Measurements from ENCODE around the gene SUZ12.
"Not testable (repeated sequence)": the region's sequence is repeated elsewhere in the genome, so short reads cannot be mapped to it uniquely, and the experiment has no call there.

SUZ12 gene

DNA sequence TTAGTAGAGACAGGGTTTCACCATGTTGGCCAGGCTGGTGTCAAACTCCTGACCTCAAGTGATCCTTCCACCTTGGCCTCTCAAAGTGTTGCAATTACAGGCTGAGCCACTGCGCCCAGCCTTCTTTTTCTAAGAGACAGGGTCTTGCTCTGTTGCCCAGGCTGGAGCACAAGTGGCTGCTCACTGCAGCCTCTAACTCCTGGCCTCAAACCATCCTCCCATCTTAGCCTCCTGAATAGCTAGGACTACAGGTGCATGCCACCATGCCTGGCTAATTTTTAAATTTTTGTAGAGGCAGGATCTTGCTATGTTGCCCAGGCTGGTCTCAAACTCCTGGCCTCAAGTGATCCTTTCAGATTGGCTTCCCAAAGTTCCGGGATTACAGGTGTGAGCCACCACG is 15.1 kb downstream of the SUZ12 start:
- DNase-seq (ENCODE audit: low read depth, low spot score): not testable (repeated sequence)

DNA sequence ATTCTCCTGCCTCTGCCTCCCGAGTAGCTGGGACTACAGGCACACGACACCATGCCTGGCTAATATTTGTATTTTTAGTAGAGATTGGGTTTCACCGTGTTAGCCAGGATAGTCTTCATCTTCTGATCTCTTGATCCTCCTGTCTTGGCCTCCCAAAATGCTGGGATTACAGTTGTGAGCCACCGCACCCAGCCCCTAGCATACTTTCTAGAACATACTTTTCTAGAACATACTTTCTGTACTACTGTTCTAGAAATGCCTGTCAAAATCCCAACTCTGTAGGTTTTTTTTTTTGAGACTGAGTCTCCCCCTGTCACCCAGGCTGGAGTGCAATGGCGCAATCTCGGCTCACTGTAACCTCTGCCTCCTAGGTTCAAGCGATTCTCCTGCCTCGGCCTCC is 27.3 kb downstream of the SUZ12 start:
- not testable (repeated sequence) for DNase-seq (ENCODE audit: low read depth, low spot score)

DNA sequence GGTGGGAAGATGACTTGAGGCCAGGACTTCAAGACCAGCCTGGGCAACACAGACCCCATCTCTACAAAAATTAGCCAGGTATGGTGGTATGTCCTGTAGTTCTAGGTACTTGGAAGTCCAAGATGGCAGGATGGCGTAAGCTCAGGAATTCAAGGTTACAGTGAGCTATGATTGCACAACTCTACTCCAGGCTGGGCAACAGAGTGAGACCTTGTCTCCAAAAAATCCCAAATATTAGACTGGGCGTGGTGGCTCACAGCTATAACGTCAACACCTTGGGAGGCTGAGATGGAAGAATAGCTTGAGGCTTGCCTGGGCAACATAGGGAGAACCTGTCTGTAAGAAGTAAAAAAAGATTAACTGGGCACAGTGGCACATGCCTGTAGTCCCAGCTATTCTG is 30.8 kb downstream of the SUZ12 start:
- DNase-seq (ENCODE audit: low read depth, low spot score): no peak

DNA sequence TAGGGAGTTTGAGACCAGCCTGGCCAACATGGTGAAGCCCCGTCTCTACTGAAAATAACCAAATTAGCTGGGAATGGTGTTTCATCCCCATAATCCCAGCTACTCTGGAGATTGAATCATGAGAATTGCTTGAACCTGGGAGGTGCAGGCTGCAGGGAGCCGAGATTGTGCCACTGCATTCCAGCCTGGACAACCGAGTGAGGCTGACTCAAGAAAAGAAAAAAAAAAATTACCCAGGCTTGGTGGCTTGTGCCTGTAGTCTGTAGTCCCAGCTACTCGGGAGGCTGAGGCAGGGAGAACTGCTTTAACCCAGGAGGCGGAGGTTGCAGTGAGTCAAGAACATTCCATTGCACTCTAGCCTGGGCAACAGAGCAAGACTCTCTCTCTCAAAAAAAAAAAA is 33.6 kb downstream of the SUZ12 start:
- not testable (repeated sequence) for DNase-seq (ENCODE audit: low read depth, low spot score)

DNA sequence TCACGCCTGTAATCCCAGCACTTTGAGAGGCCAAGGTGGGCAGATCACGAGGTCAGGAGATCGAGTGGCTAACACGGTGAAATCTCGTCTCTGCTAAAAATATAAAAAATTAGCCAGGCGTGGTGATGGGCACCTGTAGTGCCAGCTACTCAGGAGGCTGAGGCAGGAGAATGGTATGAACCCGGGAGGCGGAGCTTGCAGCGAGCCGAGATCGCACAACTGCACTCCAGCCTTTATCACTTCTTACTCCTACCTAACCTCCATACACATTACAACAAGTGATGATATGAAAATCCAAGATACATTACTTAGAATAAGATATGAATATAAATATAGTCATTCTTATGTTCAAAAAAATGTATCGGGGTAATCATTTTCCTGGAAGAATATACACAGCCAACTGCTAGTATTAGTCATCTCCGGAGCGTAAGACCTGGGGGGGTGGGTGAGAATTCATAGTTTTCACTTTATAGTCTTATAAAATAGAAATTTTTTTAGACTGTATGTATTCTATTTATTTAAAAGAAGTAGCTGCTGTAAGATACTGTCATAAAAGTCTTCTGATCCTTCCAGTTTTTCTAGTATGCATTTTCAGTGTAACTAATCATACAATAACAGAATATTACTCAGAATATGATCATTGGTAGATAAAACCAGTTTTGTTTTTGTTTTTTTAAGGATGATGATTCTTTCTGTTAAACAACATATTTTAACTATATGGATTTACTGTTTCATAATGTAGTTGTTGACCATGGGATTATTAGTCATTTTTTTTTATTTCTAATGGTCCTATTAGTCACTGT is 37.7 kb downstream of the SUZ12 start:
- not testable (repeated sequence) for DNase-seq (ENCODE audit: low read depth, low spot score)

DNA sequence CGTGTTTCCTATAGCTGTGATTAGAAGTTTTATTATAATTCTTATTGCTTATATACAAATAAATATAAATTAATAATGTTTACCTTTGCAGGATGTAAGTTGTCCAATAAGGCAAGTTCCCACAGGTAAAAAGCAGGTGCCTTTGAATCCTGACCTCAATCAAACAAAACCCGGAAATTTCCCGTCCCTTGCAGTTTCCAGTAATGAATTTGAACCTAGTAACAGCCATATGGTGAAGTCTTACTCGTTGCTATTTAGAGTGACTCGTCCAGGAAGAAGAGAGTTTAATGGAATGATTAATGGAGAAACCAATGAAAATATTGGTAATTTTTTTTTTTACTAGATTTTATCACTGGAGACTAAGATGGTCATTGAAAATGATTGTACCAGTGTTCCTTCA is 38.6 kb downstream of the SUZ12 start:
- DNase-seq (ENCODE audit: low read depth, low spot score): not testable (repeated sequence)

DNA sequence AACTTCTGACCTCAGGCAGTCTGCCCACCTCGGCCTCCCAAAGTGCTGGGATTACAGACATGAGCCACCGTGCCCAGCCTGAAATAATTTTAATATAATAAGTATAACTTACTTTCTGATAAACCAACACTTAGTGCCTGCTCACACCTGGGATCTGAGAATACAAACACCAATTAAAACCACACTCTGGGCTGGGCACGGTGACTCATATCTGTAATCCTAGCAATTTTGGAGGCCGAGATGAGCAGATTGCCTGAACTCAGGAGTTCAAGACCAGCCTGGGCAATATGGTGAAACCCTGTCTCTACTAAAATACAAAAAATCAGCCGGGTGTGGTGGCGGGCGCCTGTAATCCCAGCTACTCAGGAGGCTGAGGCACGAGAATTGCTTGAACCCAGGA is 55.0 kb downstream of the SUZ12 start:
- not testable (repeated sequence) for DNase-seq (ENCODE audit: low read depth, low spot score)

DNA sequence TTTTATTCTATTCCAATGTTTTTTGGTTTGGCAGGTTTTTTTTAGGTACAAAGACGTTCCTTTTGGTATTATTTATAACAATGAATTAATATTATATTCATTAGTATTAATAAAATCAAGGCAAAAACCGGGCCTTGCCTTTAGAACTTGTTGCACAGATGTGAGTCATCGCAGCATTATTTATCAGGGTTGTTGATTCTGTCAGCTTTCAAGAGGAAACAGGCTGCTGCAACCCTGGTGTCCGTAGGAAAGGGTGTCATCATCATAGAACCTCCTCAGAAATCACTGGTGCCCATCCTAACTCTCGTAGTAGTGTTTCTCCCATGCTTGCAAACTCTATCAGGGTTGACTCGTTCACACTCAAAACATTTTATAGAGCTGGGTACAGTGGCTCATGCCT is 60.2 kb downstream of the SUZ12 start:
- no peak for DNase-seq (ENCODE audit: low read depth, low spot score)

DNA sequence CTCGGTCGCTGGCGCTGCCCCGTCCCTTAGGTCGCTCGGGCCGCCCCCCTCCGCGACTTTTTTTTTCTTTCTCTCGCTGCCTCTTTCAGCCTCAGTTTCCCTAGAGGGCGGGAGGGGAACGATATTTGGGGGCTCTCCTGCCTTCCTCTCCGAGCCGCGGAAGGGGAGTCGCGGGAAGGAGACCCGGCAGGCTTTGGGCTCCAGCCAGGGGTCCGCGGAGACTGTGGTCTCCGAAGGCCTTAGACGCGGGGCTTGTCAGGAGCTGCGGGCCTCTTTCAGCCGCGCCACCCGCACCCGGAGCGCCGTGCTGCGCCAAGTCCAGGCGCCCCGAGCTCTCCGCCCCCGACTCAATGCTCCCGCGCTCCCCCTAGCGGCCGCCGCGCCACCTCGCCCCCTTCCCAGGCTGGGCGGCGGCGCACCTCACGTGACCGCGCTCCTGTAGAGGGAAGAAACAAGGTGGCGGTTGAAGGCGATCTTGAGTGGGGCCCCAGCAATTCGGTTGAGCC is 70.2 kb downstream of the SUZ12 start, which contains the start of gene LRRC37B:
Gene LRRC37B (plus strand): TSS at position 427 of the 506 bp plus-strand sequence. CDS start 14,010 bp downstream, outside the sequence.
- peak; percentile 62 for DNase-seq (ENCODE audit: low read depth, low spot score)

DNA sequence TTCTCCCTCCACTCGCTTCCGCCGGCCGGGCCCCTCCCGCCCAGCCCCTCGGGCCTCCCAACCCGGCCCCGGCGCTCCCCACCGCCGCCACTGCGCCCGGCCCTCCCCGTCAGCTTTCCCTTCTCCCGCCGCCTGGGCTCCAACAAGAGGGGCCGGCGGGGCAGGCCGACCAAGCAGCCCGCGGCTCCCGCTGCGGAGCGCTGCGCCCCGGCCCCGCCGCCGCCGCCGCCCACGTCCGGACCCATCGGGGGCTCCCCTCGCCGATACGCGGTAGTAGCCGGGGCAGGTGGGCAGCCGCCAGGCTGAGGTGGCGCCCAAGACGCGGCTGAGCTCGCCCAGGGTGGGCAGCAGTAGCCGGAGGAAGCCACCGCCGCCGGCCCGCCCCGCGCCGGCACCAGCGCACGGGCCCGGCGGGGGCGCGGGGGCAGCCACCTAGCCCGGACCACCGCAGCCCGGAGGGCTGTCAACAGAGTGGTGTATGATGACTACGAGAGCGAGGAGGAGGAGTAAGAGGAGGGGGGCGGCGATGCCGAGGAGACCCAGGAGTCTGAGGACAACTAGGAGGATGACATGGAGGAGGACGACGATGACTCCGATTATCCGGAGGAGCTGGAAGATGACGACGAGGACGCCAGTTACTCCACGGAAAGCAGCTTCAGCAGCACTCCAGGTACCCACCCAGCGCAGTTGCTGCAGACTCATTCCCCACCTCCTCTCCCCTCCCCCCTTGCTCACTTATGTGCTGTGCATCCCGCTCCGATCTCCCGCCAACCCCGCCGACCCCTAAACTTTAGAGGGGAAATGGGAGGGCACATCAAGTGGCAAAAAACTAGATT is 70.9 kb downstream of the SUZ12 start:
- DNase-seq (ENCODE audit: low read depth, low spot score): no peak

DNA sequence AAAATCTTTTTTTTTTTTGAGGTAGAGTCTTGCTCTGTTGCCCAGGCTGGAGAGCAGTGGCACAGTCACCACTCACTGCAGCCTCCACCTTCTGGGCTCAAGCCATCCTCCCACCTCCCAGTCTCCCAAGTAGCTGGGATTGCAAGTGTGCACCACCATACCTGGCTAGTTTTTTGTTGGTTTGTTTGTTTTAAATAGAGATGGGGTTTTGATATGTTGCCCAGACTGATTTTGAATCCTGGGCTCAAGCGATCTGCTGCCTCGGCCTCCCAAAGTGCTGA is 72.4 kb downstream of the SUZ12 start:
- no peak for DNase-seq (ENCODE audit: low read depth, low spot score)

DNA sequence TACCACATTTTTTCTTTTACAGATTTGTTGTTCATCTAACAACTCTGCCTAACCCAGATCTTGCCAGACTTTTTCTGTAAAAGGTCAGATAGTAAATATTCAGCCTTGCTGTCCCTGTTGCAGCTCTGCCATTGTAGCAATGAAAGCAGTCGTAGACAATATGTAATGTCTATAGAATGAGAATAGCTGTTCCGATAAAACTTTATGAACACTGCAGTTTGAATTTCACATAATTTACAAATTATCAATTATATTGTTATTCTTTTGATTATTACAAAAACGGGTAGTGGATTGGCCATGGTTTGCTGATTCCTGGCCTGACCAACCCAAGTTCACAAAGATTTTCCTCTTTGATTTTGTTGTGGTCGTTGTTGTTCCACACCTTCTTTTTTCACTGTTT is 73.3 kb downstream of the SUZ12 start:
- no peak for DNase-seq (ENCODE audit: low read depth, low spot score)

DNA sequence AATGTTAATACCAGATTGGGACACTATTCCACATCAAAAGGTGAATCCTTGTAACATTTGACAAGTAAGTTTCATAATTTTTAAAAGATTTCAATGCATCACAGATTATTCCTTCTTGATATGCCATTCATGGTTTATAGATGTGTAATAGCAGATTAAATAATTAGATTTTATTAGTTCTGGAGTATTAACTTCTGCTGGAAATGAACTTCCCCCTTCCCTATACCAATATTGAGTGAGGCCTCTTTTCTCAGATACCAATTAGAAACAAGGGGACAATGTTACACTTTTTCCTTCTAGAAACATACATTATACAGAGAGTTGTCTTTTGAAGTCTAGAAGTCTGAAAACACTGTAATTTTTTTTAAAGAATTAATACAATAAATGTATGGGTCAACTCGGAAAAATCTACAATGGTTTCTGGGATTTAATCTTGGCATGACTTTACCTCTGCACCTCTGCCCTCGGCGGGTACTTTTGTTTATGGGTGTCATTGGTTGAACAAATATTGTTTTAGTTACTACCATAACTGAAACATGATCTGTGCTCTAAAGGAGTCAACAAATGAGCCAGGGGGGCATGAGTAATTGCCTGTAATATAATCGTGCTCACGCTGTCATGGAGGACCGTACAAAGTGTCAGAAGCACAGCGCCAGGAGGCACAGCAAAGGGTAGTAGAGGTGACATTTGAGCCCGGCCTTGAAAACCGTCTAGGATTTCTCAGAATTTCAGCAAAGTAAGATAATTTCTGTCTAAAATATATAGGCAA is 78.6 kb downstream of the SUZ12 start:
- DNase-seq (ENCODE audit: low read depth, low spot score): peak; percentile 10

DNA sequence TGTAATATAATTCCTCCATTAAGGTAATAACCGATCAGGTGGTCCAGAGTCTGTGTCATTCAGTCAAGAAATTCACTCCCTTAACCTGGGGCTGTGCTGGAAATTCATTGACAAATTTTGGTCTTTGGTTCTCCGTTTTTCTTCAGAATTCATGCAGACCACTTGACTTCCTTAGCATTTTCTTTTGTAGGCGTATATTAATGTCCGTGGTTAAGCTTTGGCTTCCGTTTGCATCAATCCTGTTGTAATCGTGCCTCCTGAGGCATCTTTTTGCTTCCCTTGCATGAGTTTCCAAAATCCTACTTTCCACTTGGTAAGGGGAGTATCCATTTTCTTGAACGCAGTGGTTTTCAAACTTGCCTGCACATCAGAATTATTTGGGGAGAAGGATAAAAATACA is 79.4 kb downstream of the SUZ12 start:
- no peak for DNase-seq (ENCODE audit: low read depth, low spot score)

DNA sequence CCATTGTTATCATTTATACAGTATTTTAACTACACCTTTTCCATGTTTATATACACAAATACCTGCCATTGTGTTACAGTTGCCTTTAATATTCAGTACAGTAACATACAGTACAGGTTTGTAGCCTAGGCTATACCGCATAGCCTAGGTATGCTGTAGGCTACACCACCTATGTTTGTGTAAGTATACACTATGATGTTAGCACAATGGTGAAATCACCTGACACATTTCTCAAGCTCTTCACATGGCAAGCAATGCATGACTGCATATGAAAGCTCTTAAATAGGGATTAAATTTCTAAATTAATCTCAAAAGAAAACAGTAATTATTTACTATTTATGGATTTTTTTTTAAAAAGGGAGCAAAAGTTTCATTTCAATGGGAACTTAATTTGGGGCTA is 82.4 kb downstream of the SUZ12 start:
- no peak for DNase-seq (ENCODE audit: low read depth, low spot score)

DNA sequence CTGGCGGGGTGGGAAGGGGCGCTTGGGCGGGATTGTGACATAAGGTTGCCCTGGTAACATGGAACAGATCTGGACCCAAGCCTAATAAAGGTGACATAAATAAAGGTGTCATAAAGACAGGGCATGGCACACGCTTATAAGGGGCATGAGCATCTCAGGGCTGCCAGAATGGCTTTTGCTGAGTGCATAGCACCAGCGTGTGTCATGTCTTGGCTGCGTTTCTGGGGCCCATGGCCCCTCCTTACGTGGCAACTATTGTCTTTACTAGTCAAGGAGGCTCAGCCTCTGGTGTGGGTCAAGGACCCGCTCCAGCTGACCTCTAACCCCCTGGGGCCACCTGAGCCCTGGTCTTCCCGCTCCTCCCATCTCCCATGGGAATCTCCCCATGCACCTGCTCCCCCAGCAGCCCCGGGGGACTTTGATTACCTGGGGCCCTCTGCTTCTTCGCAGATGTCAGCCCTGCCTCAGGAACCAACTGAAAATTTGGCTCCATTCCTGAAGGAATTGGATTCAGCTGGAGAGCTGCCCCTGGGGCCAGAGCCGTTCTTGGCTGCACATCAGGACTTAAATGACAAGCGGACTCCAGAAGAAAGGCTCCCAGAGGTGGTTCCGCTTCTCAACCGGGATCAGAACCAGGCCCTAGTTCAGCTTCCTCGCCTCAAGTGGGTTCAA is 84.3 kb downstream of the SUZ12 start:
- DNase-seq (ENCODE audit: low read depth, low spot score): no peak

DNA sequence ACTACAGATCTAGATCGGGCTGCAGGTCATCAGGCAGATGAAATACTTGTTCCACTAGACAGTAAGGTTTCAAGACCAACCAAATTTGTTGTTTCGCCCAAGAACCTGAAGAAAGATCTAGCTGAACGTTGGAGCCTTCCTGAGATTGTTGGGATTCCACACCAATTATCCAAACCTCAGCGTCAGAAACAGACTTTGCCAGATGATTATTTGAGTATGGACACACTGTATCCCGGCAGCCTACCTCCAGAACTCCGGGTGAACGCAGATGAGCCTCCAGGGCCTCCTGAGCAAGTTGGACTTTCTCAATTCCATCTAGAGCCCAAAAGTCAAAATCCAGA is 84.8 kb downstream of the SUZ12 start:
- no peak for DNase-seq (ENCODE audit: low read depth, low spot score)

DNA sequence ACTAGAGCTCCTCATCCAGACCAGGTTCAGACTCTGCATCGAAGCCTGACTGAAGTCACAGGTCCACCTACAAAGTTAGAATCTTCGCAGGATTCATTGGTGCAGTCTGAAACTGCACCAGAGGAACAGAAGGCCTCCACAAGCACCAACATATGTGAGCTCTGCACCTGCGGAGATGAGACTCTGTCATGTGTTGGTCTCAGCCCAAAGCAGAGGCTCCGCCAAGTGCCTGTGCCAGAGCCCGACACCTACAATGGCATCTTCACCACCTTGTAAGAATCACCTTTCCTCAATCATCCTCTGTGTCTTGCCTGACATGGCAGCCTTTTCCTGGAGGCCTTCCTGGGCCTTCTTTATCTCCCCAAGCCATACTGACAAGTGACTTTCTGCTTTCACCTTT is 85.7 kb downstream of the SUZ12 start:
- not testable (repeated sequence) for DNase-seq (ENCODE audit: low read depth, low spot score)

DNA sequence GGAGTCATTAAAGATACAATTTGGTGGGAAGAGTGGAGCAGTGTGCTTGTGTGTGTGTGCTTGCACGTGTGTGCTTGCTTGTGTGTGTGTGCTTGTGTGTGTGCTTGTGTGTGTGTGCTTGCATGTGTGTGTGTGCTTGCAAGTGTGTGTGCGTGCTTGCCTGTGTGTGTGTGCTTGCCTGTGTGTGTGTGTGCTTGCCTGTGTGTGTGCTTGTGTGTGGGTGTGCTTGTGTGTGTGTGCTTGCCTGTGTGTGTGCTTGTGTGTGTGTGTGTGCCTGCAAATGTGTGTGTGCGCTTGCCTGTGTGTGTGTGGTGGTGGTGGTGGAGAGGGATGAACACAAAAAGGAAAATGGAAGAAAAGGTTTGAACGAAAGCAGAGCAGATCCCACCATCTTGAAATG is 90.5 kb downstream of the SUZ12 start:
- DNase-seq (ENCODE audit: low read depth, low spot score): not testable (repeated sequence)

DNA sequence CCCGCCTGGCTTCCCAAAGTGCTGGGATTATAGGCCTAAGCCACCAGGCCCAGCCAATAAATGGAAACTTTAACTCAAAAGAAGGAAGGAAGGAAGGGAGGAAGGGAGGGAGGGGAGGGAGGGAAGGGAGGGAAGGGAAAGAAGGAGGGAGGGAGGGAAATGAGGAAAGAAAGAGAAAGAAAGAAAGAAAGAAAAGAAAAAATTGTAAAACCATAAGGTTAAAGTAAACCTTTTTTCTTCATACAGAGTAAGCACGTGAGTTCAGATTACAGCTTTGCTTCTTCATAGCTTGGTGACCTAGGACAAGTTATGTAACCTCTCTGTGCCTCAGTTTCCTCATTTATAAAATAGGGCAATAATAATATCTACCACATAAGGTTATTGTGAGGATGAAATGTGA is 96.4 kb downstream of the SUZ12 start:
- DNase-seq (ENCODE audit: low read depth, low spot score): no peak

DNA sequence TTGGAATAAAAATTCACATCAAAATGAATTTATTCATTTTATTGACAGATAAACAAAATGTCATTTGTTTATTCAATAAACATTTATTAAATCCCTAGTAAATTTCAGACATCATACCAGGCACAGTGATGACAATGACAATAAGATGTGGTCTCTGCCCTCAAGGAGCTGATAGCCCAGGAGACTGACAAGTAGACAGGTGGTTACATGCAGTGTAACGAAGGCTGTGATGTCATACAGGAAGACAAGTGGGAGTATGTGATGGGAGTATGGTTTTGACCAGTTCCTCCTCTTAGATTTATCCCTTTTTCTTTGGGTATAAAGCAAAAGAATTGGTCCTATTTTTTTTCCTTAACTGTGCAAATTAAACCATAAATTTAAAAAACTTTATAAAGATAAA is 97.0 kb downstream of the SUZ12 start:
- not testable (repeated sequence) for DNase-seq (ENCODE audit: low read depth, low spot score)

DNA sequence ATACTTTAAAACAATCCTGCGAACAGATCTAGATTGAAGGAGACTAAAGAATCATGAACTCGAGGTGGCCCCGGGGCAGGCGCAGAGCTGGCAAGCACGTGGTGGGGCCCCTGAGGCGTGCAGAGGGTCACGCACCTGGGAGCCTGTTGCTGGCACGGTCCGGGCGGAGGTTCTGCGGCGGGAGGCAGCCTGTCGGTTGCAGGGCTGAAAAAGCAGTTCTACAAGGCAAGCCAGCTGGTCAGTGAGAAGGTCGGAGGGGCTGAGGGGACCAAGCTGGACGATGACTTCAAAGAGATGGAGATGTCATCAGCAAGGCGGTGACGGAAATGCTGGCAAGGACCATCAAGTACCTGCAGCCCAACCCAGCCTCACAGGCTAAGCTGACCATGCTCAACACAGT is 103.4 kb downstream of the SUZ12 start:
- not testable (repeated sequence) for DNase-seq (ENCODE audit: low read depth, low spot score)
